ENCODE data around the gene SMAD5.

GRCh38 chr5:136182618-136183017, 50.0 kb downstream of the SMAD5 start:
- TF ChIP-seq POLR2AphosphoS5 (IDR thresholded peaks at IDR 0.05; ENCODE audit: low read depth, low read length) = no peak
- TF ChIP-seq POLR2A (IDR thresholded peaks at IDR 0.05; ENCODE audit: low read depth, low read length) = no peak
